Breast epithelium (tissue), 3 donors: ENCODE measurements around the gene SOCS3.

Experiments used
- POLR2A ChIP-seq: fragments of 450-650 bp; IDR thresholded peaks from one replicate; pipeline ENCODE4 v1.6.1; 2016; ENCODE audit warnings: antibody characterized with exemption, mild to moderate bottlenecking, moderate library complexity
- POLR2AphosphoS5 ChIP-seq, 3 donors: sonication (generic); formaldehyde crosslinking; IDR thresholded peaks; one replicate each; pipeline ENCODE4 v1.6.1; 2017; ENCODE audit warnings: antibody characterized with exemption in 3 of 3
- TF ChIP-seq, protein P1 (sequence below), 3 donors: fragments of 450-650 bp; IDR thresholded peaks; one replicate each; pipeline ENCODE4 v1.5.1; 2016 to 2017; ENCODE audit warnings: antibody characterized with exemption in 3 of 3, mild to moderate bottlenecking in 3 of 3, moderate library complexity in 3 of 3

DNA sequence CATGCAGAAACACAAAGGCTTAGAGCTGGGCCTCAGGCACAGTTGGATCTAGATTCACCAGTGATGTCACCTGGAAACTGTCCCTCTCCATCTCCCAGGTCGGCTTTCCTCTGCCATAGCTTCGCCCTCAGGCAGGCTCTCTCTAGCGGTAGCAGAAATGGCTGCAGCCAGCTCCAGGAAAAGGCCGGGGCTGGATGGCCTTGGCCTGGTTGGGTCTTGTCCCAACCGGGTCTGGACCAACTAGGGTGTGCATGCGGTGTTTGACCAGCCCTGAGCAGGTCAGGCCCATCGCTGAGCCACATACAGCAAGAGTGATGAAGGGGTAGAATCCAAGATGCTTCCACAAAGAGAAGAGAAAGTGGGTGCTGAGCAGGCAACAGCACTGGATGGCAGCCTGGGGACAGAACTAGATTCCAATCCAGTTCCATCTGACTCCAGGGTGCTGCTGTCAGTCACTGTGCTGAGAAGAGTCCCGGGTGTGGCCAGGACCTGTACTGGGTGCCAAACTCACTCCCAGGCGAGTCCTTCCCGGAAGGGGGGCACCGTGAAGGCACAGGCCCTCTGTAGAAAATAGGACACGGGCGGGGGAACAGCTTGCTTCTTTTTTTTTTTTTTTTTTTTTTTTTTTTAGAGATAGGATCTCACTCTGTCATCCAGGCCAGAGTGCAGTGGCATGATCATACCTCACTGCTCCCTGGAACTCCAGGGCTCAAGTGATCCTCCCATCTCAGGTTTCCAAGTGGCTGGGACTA lies 51.8 kb downstream of the SOCS3 start:
- TF ChIP-seq, protein P1, sequence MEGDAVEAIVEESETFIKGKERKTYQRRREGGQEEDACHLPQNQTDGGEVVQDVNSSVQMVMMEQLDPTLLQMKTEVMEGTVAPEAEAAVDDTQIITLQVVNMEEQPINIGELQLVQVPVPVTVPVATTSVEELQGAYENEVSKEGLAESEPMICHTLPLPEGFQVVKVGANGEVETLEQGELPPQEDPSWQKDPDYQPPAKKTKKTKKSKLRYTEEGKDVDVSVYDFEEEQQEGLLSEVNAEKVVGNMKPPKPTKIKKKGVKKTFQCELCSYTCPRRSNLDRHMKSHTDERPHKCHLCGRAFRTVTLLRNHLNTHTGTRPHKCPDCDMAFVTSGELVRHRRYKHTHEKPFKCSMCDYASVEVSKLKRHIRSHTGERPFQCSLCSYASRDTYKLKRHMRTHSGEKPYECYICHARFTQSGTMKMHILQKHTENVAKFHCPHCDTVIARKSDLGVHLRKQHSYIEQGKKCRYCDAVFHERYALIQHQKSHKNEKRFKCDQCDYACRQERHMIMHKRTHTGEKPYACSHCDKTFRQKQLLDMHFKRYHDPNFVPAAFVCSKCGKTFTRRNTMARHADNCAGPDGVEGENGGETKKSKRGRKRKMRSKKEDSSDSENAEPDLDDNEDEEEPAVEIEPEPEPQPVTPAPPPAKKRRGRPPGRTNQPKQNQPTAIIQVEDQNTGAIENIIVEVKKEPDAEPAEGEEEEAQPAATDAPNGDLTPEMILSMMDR (IDR thresholded peaks at IDR 0.05): no peak
- TF ChIP-seq POLR2A (no peak), POLR2AphosphoS5 (IDR thresholded peaks at IDR 0.05) (no peak)
